Chondrocyte (in vitro differentiated cells): ENCODE measurements around the gene CHST6. TPM values are rescaled to one million over a fixed set of nuclear protein-coding genes. Genes with fewer than 3 reads are reported as not detected.
"Not testable (repeated sequence)": the region's sequence is repeated elsewhere in the genome, so short reads cannot be mapped to it uniquely, and the experiment has no call there.

ENCODE experiments used
- DNase-seq: peaks from one replicate; pipeline ENCODE4 v3.0.0; 2021; ENCODE audit warnings: mixed read lengths, low spot score
- H3K27ac Mint-ChIP-seq: one replicate; pipeline ENCODE4 v1.8.0; 2021; ENCODE audit warnings: mild to moderate bottlenecking, moderate library complexity, mixed read lengths; ENCODE audit not compliant: unreplicated experiment
- H3K27me3 Mint-ChIP-seq: 2 replicates; pipeline ENCODE4 v1.8.0; 2021; ENCODE audit warnings: low read depth, mixed read lengths
- H3K36me3 Mint-ChIP-seq: 2 replicates; pipeline ENCODE4 v1.8.0; 2021; ENCODE audit warnings: low read depth, mixed read lengths
- H3K4me1 Mint-ChIP-seq: 2 replicates; pipeline ENCODE4 v1.8.0; 2021; ENCODE audit warnings: low read depth, mild to moderate bottlenecking, mixed read lengths
- H3K4me3 Mint-ChIP-seq: one replicate; pipeline ENCODE4 v1.8.0; 2021; ENCODE audit warnings: mild to moderate bottlenecking, moderate library complexity, mixed read lengths; ENCODE audit not compliant: unreplicated experiment
- H3K9me3 Mint-ChIP-seq: 2 replicates; pipeline ENCODE4 v1.8.0; 2021; ENCODE audit warnings: low read depth, mixed read lengths
- long read RNA-seq: library from polyadenylated mRNA; stranded (forward); transcript quantifications from one replicate; pipeline ENCODE4 v2.0.0, GENCODE V29; 2021
- total RNA-seq: library from RNA; stranded (reverse); gene quantifications from 3 replicates; pipeline ENCODE4 v1.2.1, GENCODE V29; 2021
- TF ChIP-seq, protein P1 (sequence below): fragments of 200-600 bp; sonication (generic); IDR thresholded peaks from 2 replicates; pipeline ENCODE4 v1.5.0; 2021; ENCODE audit warnings: antibody characterized with exemption, mild to moderate bottlenecking, moderate library complexity

The CHST6 gene
- total RNA-seq, result 6.3 to 7.1 TPM (median 6.7 TPM) in 3 replicates
- long read RNA-seq, partial matches to known transcripts, result 0 of 1 reads
- long read RNA-seq, other reads (novel, unspliced or antisense), result 1 of 1 reads

DNA sequence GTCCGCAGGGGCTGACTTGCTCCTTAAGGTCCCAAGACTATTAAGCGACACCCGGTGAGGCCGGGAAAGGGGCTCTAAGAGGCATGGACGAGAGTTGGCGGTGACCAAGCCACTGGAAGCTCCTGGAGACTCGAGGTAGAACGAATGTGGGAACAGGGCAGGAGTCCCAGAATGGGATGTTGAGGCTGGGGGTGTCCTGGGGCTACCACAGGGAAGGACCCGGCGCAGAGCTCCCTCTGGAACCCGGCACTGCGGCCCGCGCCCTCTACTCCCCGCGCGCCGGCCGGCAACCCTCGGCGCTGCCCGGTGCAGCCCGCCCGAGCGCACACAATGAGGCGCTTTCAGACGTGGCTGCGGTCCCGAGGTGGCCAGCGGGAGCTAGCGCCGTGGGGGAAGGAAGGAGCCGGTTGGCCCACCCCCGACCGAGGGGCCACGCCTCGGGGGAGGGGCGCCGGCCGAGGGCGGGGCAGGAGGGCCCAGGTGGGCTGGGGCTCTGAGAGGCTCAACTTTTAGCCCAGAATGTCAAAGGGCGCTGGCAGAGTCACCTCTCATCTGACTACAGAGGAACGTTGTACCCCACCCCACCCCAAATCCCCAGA lies at the start of gene CHST6:
Gene CHST6, minus strand, starts transcription at position 366 of the 599 bp plus-strand sequence. CDS start 15,613 bp downstream, outside the sequence.
- peak within 1 kb of the TSS; percentile 47 for H3K27ac Mint-ChIP-seq

DNA sequence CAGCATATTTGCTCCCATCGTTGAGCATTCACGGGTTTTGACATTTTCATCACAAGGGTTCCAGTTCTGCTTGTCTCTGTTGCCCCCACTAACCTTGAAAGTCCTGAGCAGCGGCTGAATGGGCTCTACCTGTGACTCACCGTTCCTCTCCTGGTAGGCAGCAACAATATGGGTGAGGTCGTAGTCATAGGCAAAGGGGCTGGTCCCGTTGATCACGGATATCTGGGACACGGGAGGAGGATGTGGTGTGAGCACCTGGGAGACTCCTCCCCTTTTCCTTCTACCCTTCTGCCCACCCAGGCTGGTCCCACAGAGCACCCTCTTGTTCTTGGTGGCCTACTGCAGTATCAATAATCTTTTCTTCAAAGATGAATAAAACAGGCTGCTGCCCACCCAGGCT lies 47.2 kb upstream of the CHST6 start:
- H3K9me3 Mint-ChIP-seq, H3K4me1 Mint-ChIP-seq, H3K4me3 Mint-ChIP-seq, H3K36me3 Mint-ChIP-seq, H3K27me3 Mint-ChIP-seq, H3K27ac Mint-ChIP-seq: not testable (repeated sequence)
- DNase-seq, result peak; percentile 24

More for the DNA sequence above, at the start of gene CHST6:
- H3K27me3 Mint-ChIP-seq, result no peaks in the 10 kb centered on the region
- TF ChIP-seq, protein P1, sequence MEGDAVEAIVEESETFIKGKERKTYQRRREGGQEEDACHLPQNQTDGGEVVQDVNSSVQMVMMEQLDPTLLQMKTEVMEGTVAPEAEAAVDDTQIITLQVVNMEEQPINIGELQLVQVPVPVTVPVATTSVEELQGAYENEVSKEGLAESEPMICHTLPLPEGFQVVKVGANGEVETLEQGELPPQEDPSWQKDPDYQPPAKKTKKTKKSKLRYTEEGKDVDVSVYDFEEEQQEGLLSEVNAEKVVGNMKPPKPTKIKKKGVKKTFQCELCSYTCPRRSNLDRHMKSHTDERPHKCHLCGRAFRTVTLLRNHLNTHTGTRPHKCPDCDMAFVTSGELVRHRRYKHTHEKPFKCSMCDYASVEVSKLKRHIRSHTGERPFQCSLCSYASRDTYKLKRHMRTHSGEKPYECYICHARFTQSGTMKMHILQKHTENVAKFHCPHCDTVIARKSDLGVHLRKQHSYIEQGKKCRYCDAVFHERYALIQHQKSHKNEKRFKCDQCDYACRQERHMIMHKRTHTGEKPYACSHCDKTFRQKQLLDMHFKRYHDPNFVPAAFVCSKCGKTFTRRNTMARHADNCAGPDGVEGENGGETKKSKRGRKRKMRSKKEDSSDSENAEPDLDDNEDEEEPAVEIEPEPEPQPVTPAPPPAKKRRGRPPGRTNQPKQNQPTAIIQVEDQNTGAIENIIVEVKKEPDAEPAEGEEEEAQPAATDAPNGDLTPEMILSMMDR, result no peak
- DNase-seq, result no peak
- H3K36me3 Mint-ChIP-seq, result no peaks in the 10 kb centered on the region
- peaks cover 23% of the 10 kb centered on the region for H3K4me1 Mint-ChIP-seq
- H3K4me3 Mint-ChIP-seq, result peak within 1 kb of the TSS; percentile 83
- H3K9me3 Mint-ChIP-seq, result no peaks in the 10 kb centered on the region

DNA sequence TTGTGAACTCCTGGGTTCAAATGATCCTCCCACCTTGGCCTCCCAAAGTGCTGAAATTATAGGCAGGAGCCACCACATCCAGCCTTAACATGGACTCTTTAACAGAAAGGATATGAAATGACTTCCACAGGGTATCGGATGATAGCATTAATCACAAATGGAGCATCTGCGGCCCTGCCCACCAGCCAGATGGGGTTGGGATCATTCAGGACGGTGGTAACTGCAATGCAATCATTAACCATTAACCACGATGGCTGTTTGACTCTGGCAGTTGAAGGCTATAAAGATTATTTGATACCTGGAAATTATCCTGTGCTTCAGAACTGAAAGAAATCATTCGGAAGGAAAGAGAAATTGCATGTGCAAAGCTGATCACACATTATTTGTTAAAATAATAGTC lies 46.0 kb upstream of the CHST6 start:
- peaks cover 2% of the 10 kb centered on the region for H3K36me3 Mint-ChIP-seq
- H3K27me3 Mint-ChIP-seq, result no peaks in the 10 kb centered on the region
- no peak overlapping the region for H3K27ac Mint-ChIP-seq
- TF ChIP-seq, protein P1, result no peak
- H3K4me1 Mint-ChIP-seq, result no peaks in the 10 kb centered on the region
- peak; percentile 13 for DNase-seq
- H3K4me3 Mint-ChIP-seq, result no peak overlapping the region
- H3K9me3 Mint-ChIP-seq, result no peaks in the 10 kb centered on the region

DNA sequence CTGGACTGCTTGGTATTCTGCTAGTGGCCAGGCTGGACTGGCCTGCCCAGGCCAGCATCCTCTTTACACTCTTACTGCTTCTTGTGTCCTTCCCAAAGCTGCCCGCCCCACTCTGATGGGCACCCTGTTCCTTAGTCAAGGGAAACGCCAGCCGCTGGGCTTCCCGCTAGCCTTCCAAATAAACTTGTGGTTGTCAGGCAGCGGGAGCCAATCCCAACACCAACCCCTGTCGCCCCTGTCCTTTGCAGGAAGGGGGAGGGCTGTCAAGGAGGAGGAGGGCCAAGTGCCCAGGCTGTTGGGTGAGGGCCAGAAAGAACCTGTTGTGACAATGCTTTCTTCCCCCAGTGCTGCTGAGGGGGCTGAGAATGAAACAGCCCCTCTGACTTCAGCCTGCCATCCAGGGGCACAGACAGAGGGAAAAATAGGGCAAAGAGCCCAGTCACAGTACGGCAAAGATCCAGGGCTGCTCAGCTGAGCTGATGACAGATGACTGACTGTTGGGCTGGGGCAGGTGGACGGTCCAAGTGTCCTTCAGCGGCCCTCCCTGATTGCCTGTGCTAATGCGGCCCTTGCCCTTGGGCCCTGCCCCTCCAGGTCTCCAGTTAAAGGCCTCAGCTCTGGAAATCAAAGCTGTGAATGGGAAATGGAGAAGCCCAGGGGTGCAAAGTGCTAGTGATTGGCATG lies 43.8 kb upstream of the CHST6 start:
- DNase-seq, result peak; percentile 22
- not testable (repeated sequence) for H3K36me3 Mint-ChIP-seq, H3K27me3 Mint-ChIP-seq, H3K4me1 Mint-ChIP-seq, H3K4me3 Mint-ChIP-seq, H3K27ac Mint-ChIP-seq, H3K9me3 Mint-ChIP-seq

DNA sequence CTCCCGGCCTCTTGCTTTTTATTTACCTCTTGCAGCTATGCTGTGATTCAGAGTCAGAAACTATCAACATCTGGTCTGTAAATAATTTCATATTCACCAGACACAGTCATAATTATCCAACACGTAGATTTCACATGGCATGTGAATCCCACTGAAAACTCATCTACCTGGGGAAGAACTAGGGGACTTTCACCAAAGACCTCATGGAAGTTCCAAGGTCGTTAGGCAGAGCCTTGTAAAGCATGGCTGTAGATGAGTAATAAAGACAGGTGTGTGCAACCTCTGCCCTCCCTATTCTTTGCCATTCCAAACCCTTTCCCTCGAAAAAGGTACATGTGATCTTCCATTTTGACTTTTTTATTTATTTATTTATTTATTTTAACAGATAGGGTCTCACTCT lies 42.5 kb upstream of the CHST6 start:
- no peak for DNase-seq
- Mint-ChIP-seq H3K9me3 (no peaks in the 10 kb centered on the region), H3K27ac (no peak overlapping the region), H3K36me3 (no peaks in the 10 kb centered on the region), H3K4me3 (no peak overlapping the region), H3K4me1 (no peaks in the 10 kb centered on the region), H3K27me3 (no peaks in the 10 kb centered on the region)
- TF ChIP-seq, protein P1, result no peak

DNA sequence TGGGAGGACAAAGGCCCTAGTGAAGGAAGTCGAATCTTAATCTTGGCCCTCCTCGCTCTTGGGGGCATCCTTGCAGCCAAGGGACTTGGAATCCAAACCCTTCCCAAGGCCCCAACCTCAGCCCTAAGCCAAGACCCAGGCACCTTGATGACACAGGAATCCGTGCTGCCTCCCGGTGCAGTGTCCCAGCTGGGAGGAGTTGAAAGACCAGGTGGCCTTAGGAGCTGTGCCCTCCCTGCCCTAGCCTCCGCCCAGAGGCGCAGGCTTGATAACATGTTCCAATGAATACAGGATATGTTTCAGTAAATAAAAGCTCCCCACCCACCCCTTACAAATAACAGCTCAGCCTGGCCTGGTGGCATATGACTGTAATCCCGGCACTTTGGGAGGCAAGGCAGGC lies 40.7 kb upstream of the CHST6 start, which contains the start of gene CHST5:
Gene CHST5, minus strand, starts transcription at position 208 of the 400 bp plus-strand sequence. CDS start 5,724 bp downstream, outside the sequence.
- H3K4me1 Mint-ChIP-seq, result no peaks in the 10 kb centered on the region
- TF ChIP-seq, protein P1, result no peak
- peak; percentile 53 for DNase-seq
- no peak within 1 kb of the TSS for H3K4me3 Mint-ChIP-seq
- H3K9me3 Mint-ChIP-seq, result no peaks in the 10 kb centered on the region
- H3K36me3 Mint-ChIP-seq, result no peaks in the 10 kb centered on the region
- H3K27me3 Mint-ChIP-seq, result no peaks in the 10 kb centered on the region
- H3K27ac Mint-ChIP-seq, result no peak within 1 kb of the TSS
